MCF 10A (cell line): ENCODE results near the gene KRTAP17-1. TPM values are rescaled to one million over a fixed set of nuclear protein-coding genes. Genes with fewer than 3 reads are reported as not detected.
"Not testable (repeated sequence)": the region's sequence is repeated elsewhere in the genome, so short reads cannot be mapped to it uniquely, and the experiment has no call there.

Source experiments
- BruUV-seq: library from RNA; stranded (reverse); fragments of 400-500 nt; replicated peaks from 2 replicates; lab custom pipeline; 2021; lab: Mats Ljungman, UMichigan
- CTCF ChIA-PET: fragments of 300-600 bp; sonication (Branson Sonifier 250); formaldehyde crosslinking; extraction: SDS; loops from one replicate; lab custom pipeline; 2021; ENCODE audit warnings: antibody characterized with exemption, inconsistent platforms; lab: Yijun Ruan, JAX
- POLR2A ChIA-PET: fragments of 300-600, 350-650 bp; sonication (Branson Sonifier 250); formaldehyde crosslinking; extraction: SDS; loops from one replicate; lab custom pipeline; 2020; ENCODE audit warnings: antibody characterized with exemption, inconsistent platforms; lab: Yijun Ruan, JAX
- DNase-seq: peaks from one replicate; pipeline ENCODE4 v3.0.0-alpha.2; 2018; ENCODE audit not compliant: unreplicated experiment
- H3K27ac Mint-ChIP-seq: one replicate; pipeline ENCODE4 v1.8.0; 2022; ENCODE audit warnings: mild to moderate bottlenecking, low read depth, mixed read lengths; ENCODE audit not compliant: unreplicated experiment
- H3K27me3 Mint-ChIP-seq: one replicate; pipeline ENCODE4 v1.8.0; 2022; ENCODE audit warnings: mixed read lengths; ENCODE audit not compliant: insufficient read depth, unreplicated experiment
- H3K36me3 Mint-ChIP-seq: one replicate; pipeline ENCODE4 v1.8.0; 2022; ENCODE audit warnings: mild to moderate bottlenecking, moderate library complexity, mixed read lengths; ENCODE audit not compliant: insufficient read depth, unreplicated experiment
- H3K4me1 Mint-ChIP-seq: one replicate; pipeline ENCODE4 v1.8.0; 2022; ENCODE audit warnings: mixed read lengths; ENCODE audit not compliant: insufficient read depth, unreplicated experiment
- H3K4me3 Mint-ChIP-seq: one replicate; pipeline ENCODE4 v1.8.0; 2022; ENCODE audit warnings: mild to moderate bottlenecking, moderate library complexity, mixed read lengths; ENCODE audit not compliant: unreplicated experiment
- H3K9me3 Mint-ChIP-seq: one replicate; pipeline ENCODE4 v1.8.0; 2022; ENCODE audit warnings: mixed read lengths; ENCODE audit not compliant: unreplicated experiment
- CTCF ChIP-seq: fragments of 200-600 bp; IDR thresholded peaks from one replicate; pipeline ENCODE4 v1.8.0; 2022; ENCODE audit warnings: antibody characterized with exemption, mild to moderate bottlenecking; ENCODE audit not compliant: unreplicated experiment
- intact Hi-C: fragments of 100-400 bp; cut with micrococcal nuclease; formaldehyde crosslinking; loops from 2 replicates; pipeline ENCODE4 v1.14.1; 2022
- total RNA-seq: library from RNA; stranded (reverse); gene quantifications from 2 replicates; pipeline ENCODE4 v1.2.3, GENCODE V29; 2022

The KRTAP17-1 gene
- total RNA-seq, 1 experiment from 2014 or later, result not detected

DNA sequence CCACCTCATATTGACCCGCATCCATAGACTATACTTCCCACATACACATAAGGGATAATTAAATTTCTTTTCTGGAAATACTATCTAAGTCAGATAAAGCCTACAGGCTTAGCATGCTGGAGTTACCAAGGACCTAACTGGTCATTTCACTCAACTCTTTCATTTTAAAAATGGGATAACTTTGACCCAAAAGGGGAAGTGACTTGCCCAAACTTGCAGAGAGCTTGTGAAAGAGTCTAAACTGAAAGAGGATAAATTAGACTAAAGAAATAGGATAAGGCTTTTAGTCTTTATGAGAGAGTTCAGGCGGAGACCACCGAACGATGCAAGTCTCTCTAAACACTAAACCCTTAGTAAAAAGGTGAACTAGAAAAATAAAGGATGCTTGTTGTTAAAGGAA, 39.0 kb upstream of the KRTAP17-1 start:
- POLR2A ChIA-PET, result interaction anchor here (2.1 kb wide), 1 partner anchor 14 kb away, joined by 5 read pairs; no protein-coding TSS in a partner anchor
- intact Hi-C loops, result no loop called here
- Mint-ChIP-seq H3K27ac (no peak overlapping the region), H3K36me3 (no peaks in the 10 kb centered on the region), H3K4me3 (no peak overlapping the region), H3K4me1 (no peaks in the 10 kb centered on the region), H3K27me3 (peaks cover 30% of the 10 kb centered on the region), H3K9me3 (no peaks in the 10 kb centered on the region)
- TF ChIP-seq CTCF, result no peak
- CTCF ChIA-PET, result no interaction called here
- BruUV-seq, result no TSS peak
- DNase-seq, result no peak

DNA sequence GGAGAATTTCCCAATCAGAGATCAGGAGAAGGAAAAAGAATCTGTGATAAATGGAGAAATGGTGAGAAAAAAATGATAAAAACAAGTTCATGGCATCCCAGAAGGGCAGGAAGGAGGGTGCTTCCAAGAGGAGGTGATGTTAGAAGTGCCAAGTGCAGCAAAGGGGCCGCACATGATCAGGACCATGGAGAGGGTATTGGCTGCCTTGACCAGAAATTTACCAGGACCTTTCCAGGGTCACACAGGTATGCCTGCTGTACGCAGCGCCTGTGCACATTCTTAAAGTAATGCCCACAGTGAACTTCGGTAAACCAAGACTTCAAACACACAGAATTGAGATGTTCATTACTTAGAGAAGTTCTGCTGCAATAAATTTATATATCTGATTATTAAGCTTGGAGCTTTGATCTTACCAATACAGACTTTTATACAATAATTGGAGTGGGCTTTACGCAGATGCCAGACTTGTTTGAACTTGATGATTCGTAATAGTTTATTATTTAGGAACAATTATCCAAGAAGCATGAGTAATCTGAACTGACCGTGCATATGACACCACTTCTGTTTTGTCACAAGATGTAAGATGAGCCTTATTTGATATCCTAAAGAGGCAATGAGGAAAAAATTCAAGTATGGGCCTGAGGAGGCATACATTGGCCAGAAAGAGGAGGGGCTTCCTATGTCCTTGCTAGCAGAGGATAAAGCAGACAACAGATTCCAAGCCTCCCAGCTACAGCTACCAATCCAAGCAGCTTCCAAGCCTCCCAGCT, 37.3 kb upstream of the KRTAP17-1 start:
- Mint-ChIP-seq H3K4me1 (no peaks in the 10 kb centered on the region), H3K9me3 (no peaks in the 10 kb centered on the region), H3K36me3 (no peaks in the 10 kb centered on the region), H3K4me3 (no peak overlapping the region), H3K27me3 (peaks cover 24% of the 10 kb centered on the region), H3K27ac (no peak overlapping the region)
- TF ChIP-seq CTCF, result no peak
- BruUV-seq, result no TSS peak
- ChIA-PET CTCF (interaction anchor here (1.7 kb wide), 1 partner anchor 24 kb away, joined by 4 read pairs; no protein-coding TSS in a partner anchor), POLR2A (interaction anchor here (0.8 kb wide), 1 partner anchor 23 kb away, joined by 3 read pairs; no protein-coding TSS in a partner anchor)
- peak; percentile 4 for DNase-seq
- intact Hi-C loops, result no loop called here

GRCh38 chr17:41351177-41351576, 35.7 kb upstream of the KRTAP17-1 start:
- intact Hi-C loops, result no loop called here
- BruUV-seq, result no TSS peak
- DNase-seq, result no peak
- TF ChIP-seq CTCF, result no peak
- peaks cover 24% of the 10 kb centered on the region for H3K27me3 Mint-ChIP-seq
- H3K27ac Mint-ChIP-seq, result no peak overlapping the region
- no peak overlapping the region for H3K4me3 Mint-ChIP-seq
- no peaks in the 10 kb centered on the region for H3K36me3 Mint-ChIP-seq
- H3K4me1 Mint-ChIP-seq, result no peaks in the 10 kb centered on the region
- H3K9me3 Mint-ChIP-seq, result no peaks in the 10 kb centered on the region
- ChIA-PET POLR2A (interaction anchor here (0.6 kb wide), 1 partner anchor 367 kb away, joined by 3 read pairs; the partner anchor contains the start of gene KRT40), CTCF (interaction anchor here (0.5 to 1.7 kb wide), 2 partner anchors 22 to 857 kb away, joined by 3 to 4 read pairs; no protein-coding TSS in a partner anchor)

DNA sequence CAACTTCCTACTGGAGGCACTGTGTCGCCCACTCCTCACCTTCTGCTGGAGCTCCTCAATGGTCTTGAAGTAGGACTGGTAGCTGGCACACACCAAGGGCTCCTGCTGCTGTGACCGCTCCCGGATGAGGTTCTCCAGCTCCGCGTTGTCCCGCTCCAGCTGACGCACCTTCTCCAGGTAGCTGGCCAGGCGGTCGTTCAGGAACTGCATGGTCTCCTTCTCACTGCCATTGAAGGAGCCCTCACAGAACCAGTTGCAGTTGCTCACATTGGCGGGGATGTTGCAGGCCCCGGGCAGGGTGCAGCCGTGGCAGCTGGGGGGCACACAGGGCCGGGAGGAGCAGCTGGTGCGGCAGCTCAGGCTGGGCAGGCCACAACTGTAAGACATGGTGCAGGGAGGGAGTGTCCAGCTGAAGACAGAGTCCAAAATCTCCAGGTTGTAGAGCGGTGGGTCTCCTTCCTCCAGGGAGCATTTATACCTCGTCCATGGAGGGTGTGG, 34.9 kb upstream of the KRTAP17-1 start, which contains the start of gene KRT33A:
Gene KRT33A, minus strand, starts transcription at position 448 of the 498 bp plus-strand sequence. Its CDS starts 61 bp downstream, at position 387.
- CTCF ChIA-PET, result interaction anchor here (0.6 to 1.9 kb wide), 2 partner anchors 198 to 355 kb away, joined by 3 to 4 read pairs; no protein-coding TSS in a partner anchor
- peaks cover 24% of the 10 kb centered on the region for H3K27me3 Mint-ChIP-seq
- POLR2A ChIA-PET, H3K36me3 Mint-ChIP-seq, BruUV-seq, DNase-seq, intact Hi-C loops, H3K9me3 Mint-ChIP-seq, H3K27ac Mint-ChIP-seq, H3K4me3 Mint-ChIP-seq, H3K4me1 Mint-ChIP-seq: not testable (repeated sequence)
